ENCODE results near the gene OPRD1. TPM values are rescaled to one million over a fixed set of nuclear protein-coding genes. Genes with fewer than 3 reads are reported as not detected.

Gene OPRD1
- total and polyA plus RNA-seq, 2 of the 4 experiments (the other 2 are of a cell fraction), result under 0.01 TPM; not detected in 1

GRCh38 chr1:28770601-28771165 is 41.3 kb upstream of the OPRD1 start:
- H3K36me3 ChIP-seq (ENCODE audit: control insufficient read depth, insufficient read depth, low read length), result peaks cover 24% of the 10 kb centered on the region
- no peak overlapping the region for H3K4me3 ChIP-seq (ENCODE audit: insufficient read depth, low read depth, low read length)
- H3K9me3 ChIP-seq (ENCODE audit: control insufficient read depth, insufficient read depth, low read length), result no peaks in the 10 kb centered on the region
- no peak overlapping the region for H3K14ac ChIP-seq (replicated peaks; ENCODE audit: low read depth, low read length)
- H3K18ac ChIP-seq (ENCODE audit: low read depth, low read length), result no peak overlapping the region
- no peak overlapping the region for H2BK20ac ChIP-seq (ENCODE audit: low read depth, low read length)
- no peak overlapping the region for H3K27ac ChIP-seq (ENCODE audit: insufficient read depth, low read length)
- peaks cover 14 to 57% of the 10 kb centered on the region in 2 experiments for H3K79me1 ChIP-seq (ENCODE audit: low read depth in 1 of 2, low read length in 2 of 2)
- DNase-seq, result no peak
- no TSS peak for BruUV-seq (replicated peaks)
- H3K56ac ChIP-seq (ENCODE audit: extremely low read depth, insufficient read depth, low read length), result no peak overlapping the region
- no peaks in the 10 kb centered on the region for H3K27me3 ChIP-seq (ENCODE audit: control insufficient read depth, insufficient read depth, low read length)
- peaks cover 5% of the 10 kb centered on the region; the same call in 1 of the 2 replicates for H3K9me1 ChIP-seq (ENCODE audit: insufficient read depth, low read length)
- H2AK5ac ChIP-seq (ENCODE audit: low read depth, low read length), result no peak overlapping the region
- intact Hi-C loops (cut with micrococcal nuclease), result no loop called here
- ChIA-PET POLR2A (ENCODE audit: unreplicated experiment) (no interaction called here), CTCF (no interaction called here)
- ATAC-seq (ENCODE audit: low read depth), result no peak
- H3K4ac ChIP-seq (ENCODE audit: low read depth, low read length), result no peak overlapping the region
- no peak overlapping the region for H4K91ac ChIP-seq (ENCODE audit: insufficient read depth, low read depth, low read length)
- no peak overlapping the region for H2AK9ac ChIP-seq (replicated peaks; ENCODE audit: low read depth, low read length, poor library complexity)
- H2BK120ac ChIP-seq (ENCODE audit: low read depth, low read length), result no peak overlapping the region
- no CpG with 5 or more reads among the region's 3 CpGs for WGBS, 2 experiments (ENCODE audit: extremely low coverage in 2 of 2, insufficient read length in 1 of 2)
- H3K4me1 ChIP-seq (ENCODE audit: control insufficient read depth, insufficient read depth, low read length), result peaks cover 2% of the 10 kb centered on the region; the same call in 1 of the 2 replicates
- H3K4me2 ChIP-seq (ENCODE audit: low read depth, low read length), result no peak overlapping the region
- H4K8ac ChIP-seq (ENCODE audit: low read depth in 2 of 2, low read length in 2 of 2), result no peak overlapping the region
- peaks cover 36% of the 10 kb centered on the region for H4K20me1 ChIP-seq (ENCODE audit: insufficient read depth, low read length)
- no peak overlapping the region for H2AFZ ChIP-seq (replicated peaks; ENCODE audit: low read length, poor library complexity)
- in situ Hi-C loops (cut with MboI; ENCODE audit: low sequenced_read_pairs), result no loop called here
- no peak overlapping the region for H2BK15ac ChIP-seq (ENCODE audit: low read depth, low read length)
- TF ChIP-seq POLR2A (IDR thresholded peaks at IDR 0.05; ENCODE audit: low read depth, low read length) (no peak), MAFK (IDR thresholded peaks at IDR 0.05; ENCODE audit: low read depth, low read length) (no peak), RFX5 (IDR thresholded peaks at IDR 0.05; ENCODE audit: low read depth, low read length) (no peak), CHD1 (IDR thresholded peaks at IDR 0.05; ENCODE audit: low read depth, low read length) (no peak), USF2 (IDR thresholded peaks at IDR 0.05; ENCODE audit: low read depth, low read length) (no peak), NFE2L2 (IDR thresholded peaks at IDR 0.05; ENCODE audit: low read depth, low read length) (no peak), FOS (IDR thresholded peaks at IDR 0.05; ENCODE audit: low read depth, low read length) (no peak), MXI1 (IDR thresholded peaks at IDR 0.05; ENCODE audit: borderline replicate concordance, low read depth, low read length) (no peak), CEBPB (IDR thresholded peaks at IDR 0.05; ENCODE audit: low read depth, low read length) (no peak), SMC3 (IDR thresholded peaks at IDR 0.05; ENCODE audit: low read depth, low read length) (no peak), MAZ (IDR thresholded peaks at IDR 0.05; ENCODE audit: borderline replicate concordance, low read depth, low read length) (no peak), RAD21 (IDR thresholded peaks at IDR 0.05; ENCODE audit: low read length) (no peak), RCOR1 (IDR thresholded peaks at IDR 0.05; ENCODE audit: insufficient replicate concordance, low read length) (no peak), BHLHE40 (IDR thresholded peaks at IDR 0.05; ENCODE audit: low read depth, low read length) (no peak)
- TF ChIP-seq, protein P1, sequence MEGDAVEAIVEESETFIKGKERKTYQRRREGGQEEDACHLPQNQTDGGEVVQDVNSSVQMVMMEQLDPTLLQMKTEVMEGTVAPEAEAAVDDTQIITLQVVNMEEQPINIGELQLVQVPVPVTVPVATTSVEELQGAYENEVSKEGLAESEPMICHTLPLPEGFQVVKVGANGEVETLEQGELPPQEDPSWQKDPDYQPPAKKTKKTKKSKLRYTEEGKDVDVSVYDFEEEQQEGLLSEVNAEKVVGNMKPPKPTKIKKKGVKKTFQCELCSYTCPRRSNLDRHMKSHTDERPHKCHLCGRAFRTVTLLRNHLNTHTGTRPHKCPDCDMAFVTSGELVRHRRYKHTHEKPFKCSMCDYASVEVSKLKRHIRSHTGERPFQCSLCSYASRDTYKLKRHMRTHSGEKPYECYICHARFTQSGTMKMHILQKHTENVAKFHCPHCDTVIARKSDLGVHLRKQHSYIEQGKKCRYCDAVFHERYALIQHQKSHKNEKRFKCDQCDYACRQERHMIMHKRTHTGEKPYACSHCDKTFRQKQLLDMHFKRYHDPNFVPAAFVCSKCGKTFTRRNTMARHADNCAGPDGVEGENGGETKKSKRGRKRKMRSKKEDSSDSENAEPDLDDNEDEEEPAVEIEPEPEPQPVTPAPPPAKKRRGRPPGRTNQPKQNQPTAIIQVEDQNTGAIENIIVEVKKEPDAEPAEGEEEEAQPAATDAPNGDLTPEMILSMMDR (conservative IDR thresholded peaks at IDR 0.05; ENCODE audit: low read depth, low read length), result no peak
- TF ChIP-seq, protein P2, sequence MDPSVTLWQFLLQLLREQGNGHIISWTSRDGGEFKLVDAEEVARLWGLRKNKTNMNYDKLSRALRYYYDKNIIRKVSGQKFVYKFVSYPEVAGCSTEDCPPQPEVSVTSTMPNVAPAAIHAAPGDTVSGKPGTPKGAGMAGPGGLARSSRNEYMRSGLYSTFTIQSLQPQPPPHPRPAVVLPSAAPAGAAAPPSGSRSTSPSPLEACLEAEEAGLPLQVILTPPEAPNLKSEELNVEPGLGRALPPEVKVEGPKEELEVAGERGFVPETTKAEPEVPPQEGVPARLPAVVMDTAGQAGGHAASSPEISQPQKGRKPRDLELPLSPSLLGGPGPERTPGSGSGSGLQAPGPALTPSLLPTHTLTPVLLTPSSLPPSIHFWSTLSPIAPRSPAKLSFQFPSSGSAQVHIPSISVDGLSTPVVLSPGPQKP (IDR thresholded peaks at IDR 0.05; ENCODE audit: borderline replicate concordance, low read depth, low read length), result no peak
- H3K23ac ChIP-seq (ENCODE audit: low read depth, low read length), result no peak overlapping the region
- no peak overlapping the region for H2BK5ac ChIP-seq (ENCODE audit: low read depth, low read length, poor library complexity, severe bottlenecking)
- dilution Hi-C loops (cut with HindIII; ENCODE audit: low sequenced_read_pairs, unreplicated experiment), result no loop called here
- H4K5ac ChIP-seq (ENCODE audit: low read depth, low read length), result no peak overlapping the region
- no peak overlapping the region for H3K9ac ChIP-seq (ENCODE audit: low read depth, low read length)
